ENCODE measurements around the gene CFAP61.

- TF ChIP-seq CTCF (IDR thresholded peaks at IDR 0.05 in 4 of 5, conservative IDR thresholded peaks at IDR 0.05 in 1 of 5), result no peak
- TF ChIP-seq POLR2A (IDR thresholded peaks at IDR 0.05), result no peak
Measured at GRCh38 chr20:20359628-20360027, 307.3 kb downstream of the CFAP61 start.
